Endodermal cell (in vitro differentiated cells): ENCODE results near the gene DEDD2. TPM values are rescaled to one million over a fixed set of nuclear protein-coding genes. Genes with fewer than 3 reads are reported as not detected.

Experiments
- DNase-seq: peaks from one replicate; pipeline ENCODE4 v3.0.0-alpha.2; 2017
- H3K27ac ChIP-seq: 2 replicates; pipeline ENCODE4 v1.5.1; 2013; ENCODE audit warnings: mild to moderate bottlenecking, low read depth, low read length, moderate library complexity
- H3K27me3 ChIP-seq: 2 replicates; pipeline ENCODE4 v1.6.1; 2013; ENCODE audit warnings: mild to moderate bottlenecking, low read length, moderate library complexity; ENCODE audit not compliant: insufficient read depth, control insufficient read depth, poor library complexity, severe bottlenecking
- H3K36me3 ChIP-seq: 2 replicates; pipeline ENCODE4 v1.7.0; 2013; ENCODE audit warnings: mild to moderate bottlenecking, low read length, moderate library complexity; ENCODE audit not compliant: control insufficient read depth, insufficient read depth
- H3K4me1 ChIP-seq: one replicate; pipeline ENCODE4 v1.7.0; 2013; ENCODE audit warnings: low read length; ENCODE audit not compliant: control insufficient read depth, insufficient read depth
- H3K4me3 ChIP-seq: 2 replicates; pipeline ENCODE4 v1.5.1; 2013; ENCODE audit warnings: mild to moderate bottlenecking, low read length, moderate library complexity
- H3K9ac ChIP-seq: 2 replicates; pipeline ENCODE4 v1.6.1; 2013; ENCODE audit warnings: mild to moderate bottlenecking, low read length, moderate library complexity; ENCODE audit not compliant: poor library complexity, severe bottlenecking; ENCODE audit errors: extremely low read depth
- H3K9me3 ChIP-seq: 2 replicates; pipeline ENCODE4 v1.6.1; 2013; ENCODE audit warnings: mild to moderate bottlenecking, low read length, moderate library complexity; ENCODE audit not compliant: control insufficient read depth
- H3K27ac Mint-ChIP-seq: 2 replicates; pipeline ENCODE4 v1.8.0; 2020; ENCODE audit warnings: mixed read lengths
- H3K27me3 Mint-ChIP-seq: 2 replicates; pipeline ENCODE4 v1.8.0; 2021; ENCODE audit warnings: mild to moderate bottlenecking, mixed read lengths; ENCODE audit not compliant: insufficient read depth
- H3K36me3 Mint-ChIP-seq: 2 replicates; pipeline ENCODE4 v1.8.0; 2020; ENCODE audit warnings: low read depth, mixed read lengths
- H3K4me1 Mint-ChIP-seq: 2 replicates; pipeline ENCODE4 v1.8.0; 2020; ENCODE audit warnings: mixed read lengths
- H3K4me3 Mint-ChIP-seq: 2 replicates; pipeline ENCODE4 v1.8.0; 2020; ENCODE audit warnings: mild to moderate bottlenecking, moderate library complexity, mixed read lengths
- H3K9me3 Mint-ChIP-seq: 2 replicates; pipeline ENCODE4 v1.8.0; 2020; ENCODE audit warnings: mild to moderate bottlenecking, mixed read lengths
- WGBS, 2 experiments: methylation state at CpG; one replicate each; pipeline versions ENCODE4 v1.1.5 to v1.1.7; 2013; ENCODE audit warnings: missing lambda C conversion rate in 2 of 2, mixed read lengths in 1 of 2; ENCODE audit not compliant: insufficient coverage in 1 of 2, insufficient read length in 1 of 2; 5-methylcytosine and 5-hydroxymethylcytosine counted together
- total RNA-seq, 2 donors: library from RNA; stranded (reverse); fragmentation: NEBNext Ultra II Directional in 1 of 2; extraction: Animal tissue kit (Norgen Biotek cat#: 25700) in 1 of 2; gene quantifications; 2 replicates in 1 of 2; 3 replicates in 1 of 2; pipeline ENCODE4 v1.2.1, GENCODE V29; 2021
- TF ChIP-seq, protein P1 (sequence below): fragments of 200-600 bp; sonication (generic); conservative IDR thresholded peaks from 2 replicates; pipeline ENCODE4 v1.5.0; 2021; ENCODE audit warnings: antibody characterized with exemption, mild to moderate bottlenecking

DEDD2 gene
- total RNA-seq, 2 donors from 2014 or later = 25.8 to 28.0 TPM

DNA sequence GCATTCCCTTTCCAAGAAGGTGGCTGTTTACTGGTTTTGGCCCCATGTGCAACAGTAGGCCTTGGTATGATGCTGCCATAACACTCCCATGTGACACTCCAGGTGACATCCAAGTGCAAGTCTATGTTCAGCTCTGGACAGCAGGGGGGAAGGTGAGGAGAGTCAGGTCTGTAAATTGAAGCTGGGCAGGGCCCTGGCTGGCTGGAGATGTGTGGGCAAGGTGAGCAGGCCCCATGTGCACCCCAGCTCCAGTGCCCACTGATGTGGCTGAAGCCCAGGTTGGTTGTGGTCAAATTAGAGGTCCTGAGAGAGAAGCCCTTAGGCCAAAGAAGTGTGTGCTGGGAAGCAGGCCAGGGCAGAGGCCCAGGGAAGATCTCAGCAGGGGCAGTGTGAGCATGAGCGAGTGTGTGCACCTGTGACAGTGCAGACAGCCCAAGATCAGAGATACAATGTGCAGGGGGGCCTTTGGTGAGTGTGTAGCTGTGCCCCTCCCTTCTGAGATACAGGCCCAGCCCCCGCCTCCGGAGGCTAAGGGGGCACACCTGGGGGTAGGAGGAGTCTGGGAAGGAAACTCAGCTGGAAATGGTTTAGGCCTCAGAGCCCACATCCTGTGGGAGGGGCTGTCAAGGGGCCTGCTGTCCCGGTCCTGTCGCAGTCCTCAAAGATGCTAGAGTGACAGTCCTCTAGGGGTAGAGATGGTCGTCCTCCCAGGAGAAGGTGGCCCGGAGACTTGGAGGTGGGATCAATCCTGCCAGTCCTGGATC lies 18.6 kb downstream of the DEDD2 start:
- Mint-ChIP-seq H3K27me3 (peaks cover 6% of the 10 kb centered on the region), H3K27ac (no peak overlapping the region), H3K9me3 (no peaks in the 10 kb centered on the region), H3K36me3 (peaks cover 67% of the 10 kb centered on the region), H3K4me3 (no peak overlapping the region), H3K4me1 (no peaks in the 10 kb centered on the region)
- no peaks in the 10 kb centered on the region for H3K9me3 ChIP-seq
- WGBS, 2 experiments = 71 to 88% methylated on average over 5 to 7 of the region's 7 CpGs
- H3K27ac ChIP-seq = no peak overlapping the region
- H3K4me1 ChIP-seq = no peaks in the 10 kb centered on the region
- TF ChIP-seq, protein P1, sequence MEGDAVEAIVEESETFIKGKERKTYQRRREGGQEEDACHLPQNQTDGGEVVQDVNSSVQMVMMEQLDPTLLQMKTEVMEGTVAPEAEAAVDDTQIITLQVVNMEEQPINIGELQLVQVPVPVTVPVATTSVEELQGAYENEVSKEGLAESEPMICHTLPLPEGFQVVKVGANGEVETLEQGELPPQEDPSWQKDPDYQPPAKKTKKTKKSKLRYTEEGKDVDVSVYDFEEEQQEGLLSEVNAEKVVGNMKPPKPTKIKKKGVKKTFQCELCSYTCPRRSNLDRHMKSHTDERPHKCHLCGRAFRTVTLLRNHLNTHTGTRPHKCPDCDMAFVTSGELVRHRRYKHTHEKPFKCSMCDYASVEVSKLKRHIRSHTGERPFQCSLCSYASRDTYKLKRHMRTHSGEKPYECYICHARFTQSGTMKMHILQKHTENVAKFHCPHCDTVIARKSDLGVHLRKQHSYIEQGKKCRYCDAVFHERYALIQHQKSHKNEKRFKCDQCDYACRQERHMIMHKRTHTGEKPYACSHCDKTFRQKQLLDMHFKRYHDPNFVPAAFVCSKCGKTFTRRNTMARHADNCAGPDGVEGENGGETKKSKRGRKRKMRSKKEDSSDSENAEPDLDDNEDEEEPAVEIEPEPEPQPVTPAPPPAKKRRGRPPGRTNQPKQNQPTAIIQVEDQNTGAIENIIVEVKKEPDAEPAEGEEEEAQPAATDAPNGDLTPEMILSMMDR = no peak
- peaks cover 39% of the 10 kb centered on the region for H3K36me3 ChIP-seq
- no peak overlapping the region for H3K4me3 ChIP-seq
- no peaks in the 10 kb centered on the region for H3K27me3 ChIP-seq
- no peak overlapping the region for H3K9ac ChIP-seq
- DNase-seq = peak; percentile 84

DNA sequence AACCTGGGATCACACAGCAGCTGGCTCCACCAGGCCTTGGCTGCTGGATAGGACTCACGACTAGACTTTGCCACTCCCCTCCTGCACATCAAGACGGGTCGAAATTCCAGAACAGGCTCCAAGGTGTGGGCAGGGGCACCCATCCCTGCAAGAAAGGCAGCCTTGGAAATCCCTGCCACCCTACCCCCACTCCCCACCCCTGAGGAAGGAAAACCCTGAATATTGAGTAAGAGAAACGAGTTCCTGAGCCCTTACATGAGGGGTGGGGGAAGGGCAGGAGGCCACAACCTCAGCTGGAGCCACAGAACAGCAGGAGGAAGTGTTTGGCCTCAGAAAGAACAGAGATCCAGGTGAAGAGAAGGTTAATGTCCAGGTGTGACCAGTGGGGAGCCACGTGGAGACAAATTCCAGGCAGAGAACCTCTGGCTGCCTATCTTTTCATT lies 20.1 kb downstream of the DEDD2 start:
- 51 to 67% methylated on average over 5 of the region's 5 CpGs for WGBS, 2 experiments
- peaks cover 7% of the 10 kb centered on the region for H3K9me3 ChIP-seq
- H3K27ac Mint-ChIP-seq = no peak overlapping the region
- H3K27ac ChIP-seq = no peak overlapping the region
- peaks cover 3% of the 10 kb centered on the region for H3K9me3 Mint-ChIP-seq
- H3K4me3 ChIP-seq = no peak overlapping the region
- TF ChIP-seq, protein P1 = no peak
- H3K9ac ChIP-seq = no peak overlapping the region
- H3K4me3 Mint-ChIP-seq = no peak overlapping the region
- H3K27me3 Mint-ChIP-seq = peaks cover 16% of the 10 kb centered on the region
- no peaks in the 10 kb centered on the region for H3K4me1 Mint-ChIP-seq
- H3K4me1 ChIP-seq = no peaks in the 10 kb centered on the region
- peak; percentile 66 for DNase-seq
- H3K36me3 ChIP-seq = peaks cover 30% of the 10 kb centered on the region
- peaks cover 55% of the 10 kb centered on the region for H3K36me3 Mint-ChIP-seq
- no peaks in the 10 kb centered on the region for H3K27me3 ChIP-seq

DNA sequence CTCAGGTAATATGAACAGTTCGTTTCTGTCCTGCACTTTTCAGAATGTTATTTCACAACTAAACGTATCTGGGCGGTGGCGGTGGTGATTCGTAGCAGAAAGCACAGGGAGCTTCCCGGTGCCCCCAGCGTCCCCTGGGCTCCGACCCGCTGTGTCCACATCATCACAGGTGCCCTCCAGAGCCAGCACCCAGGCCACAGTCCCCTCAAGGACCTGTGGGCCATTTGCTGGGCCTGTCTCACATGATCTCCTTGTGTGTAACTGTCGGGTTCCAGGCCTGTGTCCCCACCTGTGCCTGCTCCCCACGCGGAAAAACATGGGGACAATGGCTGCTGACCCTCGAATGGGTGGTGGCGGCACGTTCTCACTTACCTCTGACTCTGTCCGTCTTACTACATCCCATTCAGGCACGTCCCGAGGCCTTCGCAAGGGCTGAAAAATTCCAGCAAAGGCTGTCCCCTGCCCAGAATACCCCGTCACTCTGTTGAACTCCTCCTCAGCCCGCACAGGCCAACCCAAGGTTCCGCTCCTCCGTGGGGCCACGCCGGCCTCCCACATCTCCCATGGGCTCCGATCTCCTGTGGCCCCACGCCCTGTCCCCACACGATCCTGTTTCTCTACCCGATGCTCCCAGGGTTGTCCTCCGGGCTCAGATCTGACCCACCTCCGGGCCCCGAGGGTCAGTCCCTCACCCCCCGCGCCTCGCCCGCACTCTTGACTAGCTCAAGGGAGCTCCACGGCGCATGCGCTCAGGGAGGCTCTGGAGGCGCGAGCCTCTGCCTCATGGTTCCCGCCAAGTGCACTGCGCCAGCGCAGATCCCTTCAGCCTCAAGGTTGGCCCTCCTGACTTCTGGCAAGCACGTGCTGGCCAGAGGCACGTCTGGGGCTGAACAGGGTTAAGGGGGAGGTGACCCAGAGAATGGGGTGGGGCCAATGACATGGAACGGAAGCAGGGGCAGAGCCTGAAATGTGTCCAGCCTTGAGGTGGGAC lies 21.2 kb downstream of the DEDD2 start:
- Mint-ChIP-seq H3K27me3 (peaks cover 23% of the 10 kb centered on the region), H3K4me1 (no peaks in the 10 kb centered on the region), H3K27ac (no peak overlapping the region), H3K9me3 (peaks cover 3% of the 10 kb centered on the region), H3K4me3 (no peak overlapping the region), H3K36me3 (peaks cover 46% of the 10 kb centered on the region)
- no peak overlapping the region for H3K27ac ChIP-seq
- 93 to 95% methylated on average over 45 to 47 of the region's 47 CpGs for WGBS, 2 experiments
- H3K4me3 ChIP-seq = no peak overlapping the region
- TF ChIP-seq, protein P1 = no peak
- H3K27me3 ChIP-seq = no peaks in the 10 kb centered on the region
- H3K4me1 ChIP-seq = no peaks in the 10 kb centered on the region
- peak; percentile 68 for DNase-seq
- H3K9me3 ChIP-seq = peaks cover 7% of the 10 kb centered on the region
- peaks cover 21% of the 10 kb centered on the region for H3K36me3 ChIP-seq
- H3K9ac ChIP-seq = no peak overlapping the region
